Lower lobe of right lung (tissue), 2 donors: ENCODE data around the gene PSMA7. TPM values are rescaled to one million over a fixed set of nuclear protein-coding genes. Genes with fewer than 3 reads are reported as not detected.

Experiments
- ATAC-seq, 2 donors: fragments of 200-7000 bp; cut with Tn5 transposase; one replicate each; pipeline ENCODE4 v1.9.1; 2020 to 2022; ENCODE audit warnings: mild to moderate bottlenecking in 2 of 2, moderate library complexity in 2 of 2
- DNase-seq: peaks from one replicate; pipeline ENCODE4 v3.0.0-alpha.2; 2020
- H3K27ac ChIP-seq: fragments of 200-600 bp; one replicate; pipeline ENCODE4 v1.8.0; 2022
- H3K27me3 ChIP-seq: fragments of 200-600 bp; one replicate; pipeline ENCODE4 v1.8.0; 2022; ENCODE audit warnings: low read depth
- H3K36me3 ChIP-seq: fragments of 200-600 bp; one replicate; pipeline ENCODE4 v1.8.0; 2022; ENCODE audit warnings: mild to moderate bottlenecking
- H3K4me1 ChIP-seq: fragments of 200-600 bp; one replicate; pipeline ENCODE4 v1.8.0; 2022
- H3K4me3 ChIP-seq: fragments of 200-600 bp; one replicate; pipeline ENCODE4 v1.8.0; 2022; ENCODE audit warnings: mild to moderate bottlenecking
- H3K9me3 ChIP-seq: fragments of 200-600 bp; one replicate; pipeline ENCODE4 v1.8.0; 2022
- intact Hi-C: fragments of 100-400 bp; cut with DNase I; formaldehyde crosslinking; loops from one replicate; pipeline ENCODE4 v1.11.0; 2022
- total RNA-seq: library from RNA; stranded (reverse); fragmentation: NEBNext Ultra II Directional; extraction: Animal tissue kit (Norgen Biotek cat#: 25700); gene quantifications from one replicate; pipeline ENCODE4 v1.2.1, GENCODE V29; 2021
- TF ChIP-seq, protein P1 (sequence below): fragments of 200-600 bp; IDR thresholded peaks from one replicate; pipeline ENCODE4 v1.8.0; 2022; ENCODE audit warnings: antibody characterized with exemption, mild to moderate bottlenecking
- donor health status: DM: no; HTN: yes; CAD: no; lungs with severe emphysema.

PSMA7 gene
- total RNA-seq, 1 donor from 2014 or later, result 223 TPM

DNA sequence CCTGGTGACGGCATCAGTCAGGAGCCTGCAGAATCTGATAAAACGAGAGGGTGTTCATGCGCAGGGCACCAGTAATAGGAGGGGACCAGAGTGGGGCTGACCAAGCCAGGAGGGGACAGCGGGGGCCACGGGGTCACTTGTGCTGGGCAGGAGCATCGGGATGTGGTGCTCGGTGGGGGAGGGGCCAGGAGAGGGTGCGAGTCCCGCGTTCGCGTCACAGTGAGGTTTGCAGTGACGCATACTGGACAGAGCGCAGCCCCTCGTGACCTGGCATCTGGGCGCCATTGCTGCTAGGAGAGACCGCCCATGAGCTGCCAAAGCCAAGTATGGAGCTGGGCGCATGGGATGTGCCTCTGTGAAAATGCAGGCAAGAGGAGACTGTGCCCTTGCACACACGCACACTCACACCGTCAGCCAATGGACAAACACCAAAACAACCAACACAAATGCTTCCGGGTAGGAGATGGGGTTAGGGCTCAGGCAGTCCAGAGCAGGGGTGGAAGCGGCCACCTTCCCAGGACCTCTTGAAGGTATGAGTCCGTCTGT lies 25.8 kb upstream of the PSMA7 start:
- no peak overlapping the region for H3K4me3 ChIP-seq
- TF ChIP-seq, protein P1, sequence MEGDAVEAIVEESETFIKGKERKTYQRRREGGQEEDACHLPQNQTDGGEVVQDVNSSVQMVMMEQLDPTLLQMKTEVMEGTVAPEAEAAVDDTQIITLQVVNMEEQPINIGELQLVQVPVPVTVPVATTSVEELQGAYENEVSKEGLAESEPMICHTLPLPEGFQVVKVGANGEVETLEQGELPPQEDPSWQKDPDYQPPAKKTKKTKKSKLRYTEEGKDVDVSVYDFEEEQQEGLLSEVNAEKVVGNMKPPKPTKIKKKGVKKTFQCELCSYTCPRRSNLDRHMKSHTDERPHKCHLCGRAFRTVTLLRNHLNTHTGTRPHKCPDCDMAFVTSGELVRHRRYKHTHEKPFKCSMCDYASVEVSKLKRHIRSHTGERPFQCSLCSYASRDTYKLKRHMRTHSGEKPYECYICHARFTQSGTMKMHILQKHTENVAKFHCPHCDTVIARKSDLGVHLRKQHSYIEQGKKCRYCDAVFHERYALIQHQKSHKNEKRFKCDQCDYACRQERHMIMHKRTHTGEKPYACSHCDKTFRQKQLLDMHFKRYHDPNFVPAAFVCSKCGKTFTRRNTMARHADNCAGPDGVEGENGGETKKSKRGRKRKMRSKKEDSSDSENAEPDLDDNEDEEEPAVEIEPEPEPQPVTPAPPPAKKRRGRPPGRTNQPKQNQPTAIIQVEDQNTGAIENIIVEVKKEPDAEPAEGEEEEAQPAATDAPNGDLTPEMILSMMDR, result no peak
- no peaks in the 10 kb centered on the region for H3K27me3 ChIP-seq
- no peaks in the 10 kb centered on the region for H3K4me1 ChIP-seq
- peaks cover 67% of the 10 kb centered on the region for H3K36me3 ChIP-seq
- H3K9me3 ChIP-seq, result no peaks in the 10 kb centered on the region
- no peak overlapping the region for H3K27ac ChIP-seq
- ATAC-seq (no peak), DNase-seq (no peak)
- intact Hi-C loops, result no loop called here

DNA sequence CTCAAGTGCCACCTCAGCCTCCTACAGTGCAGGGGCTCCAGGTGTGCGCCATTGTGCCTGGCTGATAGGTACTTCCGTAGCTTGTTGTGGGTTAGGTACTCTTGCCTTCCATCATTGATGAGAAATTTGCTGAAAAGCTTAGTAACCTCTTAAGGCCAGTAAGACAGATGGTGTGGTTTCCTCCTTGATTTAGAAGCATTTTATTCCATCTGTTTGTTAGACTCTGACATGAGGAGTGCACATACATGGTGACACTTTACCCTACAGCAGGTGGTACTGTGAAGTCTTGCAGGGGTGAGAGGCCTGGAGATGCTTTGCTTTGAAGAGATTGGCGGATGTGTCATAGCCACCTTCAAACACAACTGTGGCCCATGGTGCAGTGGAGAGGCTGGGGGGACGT lies 24.9 kb upstream of the PSMA7 start:
- ATAC-seq, result no peak
- H3K27me3 ChIP-seq, result no peaks in the 10 kb centered on the region
- TF ChIP-seq, protein P1, result no peak
- H3K4me1 ChIP-seq, result no peaks in the 10 kb centered on the region
- H3K4me3 ChIP-seq, result no peak overlapping the region
- H3K27ac ChIP-seq, result no peak overlapping the region
- DNase-seq, result no peak
- H3K9me3 ChIP-seq, result no peaks in the 10 kb centered on the region
- intact Hi-C loops, result no loop called here
- peaks cover 67% of the 10 kb centered on the region for H3K36me3 ChIP-seq

DNA sequence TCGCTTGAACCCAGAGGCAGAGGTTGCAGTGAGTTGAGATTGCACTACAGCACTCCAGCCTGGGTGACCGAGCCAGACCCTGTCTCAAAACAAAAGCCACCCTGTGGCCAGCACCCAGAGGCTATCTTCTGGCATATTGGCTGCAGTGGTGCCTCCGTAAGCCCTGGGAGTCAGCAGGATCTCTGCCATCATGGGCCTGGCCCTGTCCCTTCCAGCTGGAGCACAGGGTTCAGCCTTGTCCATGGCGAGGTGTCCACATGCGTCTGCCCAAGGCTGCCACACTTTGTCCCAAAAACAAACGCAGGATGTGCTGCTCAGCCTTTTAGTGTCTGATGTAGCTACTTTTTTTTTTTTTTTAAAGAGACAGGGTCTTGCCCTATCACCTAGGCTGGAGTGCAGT lies 24.3 kb upstream of the PSMA7 start:
- H3K36me3 ChIP-seq, result peaks cover 69% of the 10 kb centered on the region
- TF ChIP-seq, protein P1, result no peak
- no peaks in the 10 kb centered on the region for H3K9me3 ChIP-seq
- no peak for DNase-seq
- no peak overlapping the region for H3K27ac ChIP-seq
- H3K4me3 ChIP-seq, result no peak overlapping the region
- ATAC-seq, result no peak
- no peaks in the 10 kb centered on the region for H3K4me1 ChIP-seq
- intact Hi-C loops, result no loop called here
- no peaks in the 10 kb centered on the region for H3K27me3 ChIP-seq

DNA sequence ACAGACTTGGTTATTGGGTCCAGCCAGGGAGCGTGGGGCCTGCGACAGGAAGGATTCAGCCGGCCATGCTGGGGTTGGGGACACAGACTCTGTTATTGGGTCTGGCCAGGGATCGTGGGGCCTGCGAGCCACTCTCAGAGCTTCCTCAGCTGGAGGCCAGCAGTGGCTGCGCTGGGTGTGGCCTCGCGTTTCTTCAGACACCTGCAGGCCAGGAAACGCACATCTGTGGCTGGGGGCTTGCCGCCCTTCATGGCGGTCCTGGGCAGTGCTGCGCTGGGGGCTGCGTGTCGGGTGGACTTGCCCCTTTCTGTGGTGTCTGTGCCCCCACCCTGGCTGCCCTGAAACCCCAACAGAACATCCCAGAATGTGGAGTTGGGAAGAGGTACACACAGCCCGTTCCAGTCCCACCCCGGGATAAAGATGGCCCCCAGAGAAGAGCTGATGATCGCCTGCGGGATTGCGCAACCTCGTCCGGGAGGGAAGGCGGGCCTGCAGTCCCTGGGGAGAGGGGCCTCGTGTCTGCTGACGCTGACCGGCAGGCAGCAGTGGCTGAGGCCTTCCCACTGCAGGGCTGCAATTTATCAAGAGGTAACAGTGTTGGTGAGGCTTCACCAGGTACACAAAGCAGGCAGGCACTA lies 22.7 kb upstream of the PSMA7 start:
- intact Hi-C loops, result no loop called here
- Histone ChIP-seq H3K27me3 (no peaks in the 10 kb centered on the region), H3K36me3 (peaks cover 85% of the 10 kb centered on the region), H3K9me3 (no peaks in the 10 kb centered on the region), H3K4me3 (no peak overlapping the region), H3K27ac (no peak overlapping the region), H3K4me1 (no peaks in the 10 kb centered on the region)
- TF ChIP-seq, protein P1, result no peak
- no peak for DNase-seq
- ATAC-seq, result no peak

DNA sequence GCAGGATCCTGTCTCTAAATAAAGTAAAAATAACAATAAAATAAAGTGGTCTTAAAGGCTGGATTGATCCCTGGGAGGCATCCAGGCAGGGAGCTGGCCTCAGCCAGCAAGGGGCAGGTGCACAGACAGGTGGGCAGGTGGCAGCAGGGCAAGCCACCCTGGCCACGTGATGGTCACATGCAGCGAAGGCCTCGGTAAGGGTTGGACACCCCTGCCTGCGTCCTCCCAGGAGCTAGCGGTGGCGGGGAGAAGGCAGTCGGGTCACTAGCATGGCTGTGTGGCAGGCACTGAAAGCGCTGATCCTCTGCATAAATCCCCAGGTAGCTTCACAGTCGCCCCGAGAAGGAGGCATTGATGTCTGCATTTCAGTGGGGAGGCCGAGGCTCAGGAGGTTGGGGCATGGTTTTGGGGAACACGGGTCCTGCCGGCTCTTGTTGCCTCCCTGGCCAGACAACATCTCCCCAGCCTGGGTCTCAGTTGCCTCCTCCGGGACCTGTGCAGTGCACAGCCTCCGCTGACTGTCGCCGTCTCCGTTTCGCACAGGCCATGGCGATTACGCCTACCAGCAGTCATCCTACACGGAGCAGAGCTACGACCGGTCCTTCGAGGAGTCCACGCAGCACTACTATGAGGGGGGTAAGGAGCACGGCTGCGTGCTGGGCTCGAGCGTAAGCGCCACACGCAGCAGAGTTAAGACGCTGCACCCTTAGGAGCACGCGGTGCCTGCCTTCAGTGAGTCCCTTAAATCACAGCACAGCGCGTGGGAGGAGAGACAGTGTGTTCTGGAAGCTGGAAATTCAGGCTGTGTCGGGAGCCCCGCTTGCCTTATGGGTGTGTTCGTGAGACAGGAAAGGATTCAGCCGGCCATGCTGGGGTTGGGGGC lies 21.9 kb upstream of the PSMA7 start:
- intact Hi-C loops, result no loop called here
- TF ChIP-seq, protein P1, result no peak
- no peaks in the 10 kb centered on the region for H3K9me3 ChIP-seq
- H3K27ac ChIP-seq, result no peak overlapping the region
- no peak overlapping the region for H3K4me3 ChIP-seq
- DNase-seq, result no peak
- H3K27me3 ChIP-seq, result no peaks in the 10 kb centered on the region
- H3K36me3 ChIP-seq, result peaks cover 92% of the 10 kb centered on the region
- ATAC-seq, result no peak
- no peaks in the 10 kb centered on the region for H3K4me1 ChIP-seq
